ENCODE results near the gene KCTD2. TPM values are rescaled to one million over a fixed set of nuclear protein-coding genes. Genes with fewer than 3 reads are reported as not detected.

KCTD2 gene
- total RNA-seq, 1 experiment from 2014 or later = 34.9 TPM

- Histone ChIP-seq H3K9me3 (ENCODE audit: control insufficient read depth, insufficient read depth, low read depth, low read length) (no peaks in the 10 kb centered on the region), H3K27me3 (ENCODE audit: control insufficient read depth, insufficient read depth, low read length) (no peaks in the 10 kb centered on the region), H3K27ac (ENCODE audit: low read length) (peak overlapping the region; percentile 44), H3K36me3 (ENCODE audit: control insufficient read depth, insufficient read depth, low read length) (peaks cover 2% of the 10 kb centered on the region; the same call in 1 of the 2 replicates), H3K4me3 (ENCODE audit: low read depth in 2 of 2, low read length in 2 of 2) (no peak overlapping the region), H3K4me1 (ENCODE audit: control insufficient read depth, insufficient read depth, low read length) (peaks cover 27% of the 10 kb centered on the region)
- no peak for DNase-seq (ENCODE audit: low read depth, low spot score)
- intact Hi-C loops (cut with micrococcal nuclease; ENCODE audit: unreplicated experiment) (loop anchor here (2.0 to 10.0 kb wide), 2 partner anchors 33 to 129 kb away; partner anchors contain the start of gene HID1), in situ Hi-C loops (cut with HindIII; ENCODE audit: low pct_unique_long_range_greater_than_20kb, low sequenced_read_pairs) (no loop called here)
- ChIA-PET CTCF (interaction anchor here (0.6 to 2.2 kb wide), 11 partner anchors 10 to 248 kb away, joined by 3 to 11 read pairs (median 8); partner anchors contain the start of gene SLC16A5), POLR2A (interaction anchor here (0.8 kb wide), 1 partner anchor 22 kb away, joined by 4 read pairs; no protein-coding TSS in a partner anchor)
- peak; percentile 17 for ATAC-seq
- TF ChIP-seq SIN3A (IDR thresholded peaks at IDR 0.05; ENCODE audit: borderline replicate concordance, insufficient read depth, low read depth, low read length) = no peak
- no peak for TF ChIP-seq POLR2AphosphoS5 (IDR thresholded peaks at IDR 0.05; ENCODE audit: low read depth, low read length)
- no peak for TF ChIP-seq REST (IDR thresholded peaks at IDR 0.05; ENCODE audit: insufficient read depth in 1 of 2, low read depth in 2 of 2, low read length in 1 of 2)
- no peak for TF ChIP-seq CTCF (IDR thresholded peaks at IDR 0.05)
- no peak for TF ChIP-seq TCF7L2 (IDR thresholded peaks at IDR 0.05; ENCODE audit: low read depth, low read length)
- BruUV-seq (replicated peaks) = no TSS peak
Measured at GRCh38 chr17:75103601-75104554, 56.9 kb downstream of the KCTD2 start.

- Histone ChIP-seq H3K9me3 (ENCODE audit: control insufficient read depth, insufficient read depth, low read depth, low read length) (no peaks in the 10 kb centered on the region), H3K36me3 (ENCODE audit: control insufficient read depth, insufficient read depth, low read length) (peaks cover 8% of the 10 kb centered on the region; the same call in 1 of the 2 replicates), H3K4me3 (ENCODE audit: low read depth in 2 of 2, low read length in 2 of 2) (no peak overlapping the region), H3K27ac (ENCODE audit: low read length) (peak overlapping the region; percentile 61), H3K27me3 (ENCODE audit: control insufficient read depth, insufficient read depth, low read length) (no peaks in the 10 kb centered on the region), H3K4me1 (ENCODE audit: control insufficient read depth, insufficient read depth, low read length) (peaks cover 32% of the 10 kb centered on the region)
- intact Hi-C loops (cut with micrococcal nuclease; ENCODE audit: unreplicated experiment) = loop anchor here (2.0 to 10.0 kb wide), 2 partner anchors 35 to 131 kb away; partner anchors contain the start of gene HID1
- TSS peak; percentile 45 for BruUV-seq (replicated peaks)
- TF ChIP-seq TCF7L2 (IDR thresholded peaks at IDR 0.05; ENCODE audit: low read depth, low read length) = peak; percentile 90
- no peak for TF ChIP-seq REST (IDR thresholded peaks at IDR 0.05; ENCODE audit: insufficient read depth in 1 of 2, low read depth in 2 of 2, low read length in 1 of 2)
- TF ChIP-seq POLR2AphosphoS5 (IDR thresholded peaks at IDR 0.05; ENCODE audit: low read depth, low read length) = no peak; the same call in 1 of the 2 replicates
- peak; percentile 91 for TF ChIP-seq CTCF (IDR thresholded peaks at IDR 0.05)
- no peak for TF ChIP-seq SIN3A (IDR thresholded peaks at IDR 0.05; ENCODE audit: borderline replicate concordance, insufficient read depth, low read depth, low read length)
- ATAC-seq = peak; percentile 80
- DNase-seq (ENCODE audit: low read depth, low spot score) = no peak
- CTCF ChIA-PET = interaction anchor here (0.6 to 2.3 kb wide), 12 partner anchors 9 to 609 kb away, joined by 3 to 13 read pairs (median 7); partner anchors contain the start of gene SLC16A5
- POLR2A ChIA-PET = interaction anchor here (0.6 kb wide), 4 partner anchors 21 to 139 kb away, joined by 3 to 5 read pairs (median 4); no protein-coding TSS in a partner anchor
- in situ Hi-C loops (cut with HindIII; ENCODE audit: low pct_unique_long_range_greater_than_20kb, low sequenced_read_pairs) = no loop called here
Measured at GRCh38 chr17:75105126-75106080, 58.4 kb downstream of the KCTD2 start.

All from Panc1 (cell line).